Measurements from ENCODE around the gene MLNR. TPM values are rescaled to one million over a fixed set of nuclear protein-coding genes. Genes with fewer than 3 reads are reported as not detected.
A peak's percentile ranks its signal among the peaks of the same experiment; 100 is the strongest.

The MLNR gene
- total and polyA plus RNA-seq, 2 experiments from 2014 or later, result not detected

DNA sequence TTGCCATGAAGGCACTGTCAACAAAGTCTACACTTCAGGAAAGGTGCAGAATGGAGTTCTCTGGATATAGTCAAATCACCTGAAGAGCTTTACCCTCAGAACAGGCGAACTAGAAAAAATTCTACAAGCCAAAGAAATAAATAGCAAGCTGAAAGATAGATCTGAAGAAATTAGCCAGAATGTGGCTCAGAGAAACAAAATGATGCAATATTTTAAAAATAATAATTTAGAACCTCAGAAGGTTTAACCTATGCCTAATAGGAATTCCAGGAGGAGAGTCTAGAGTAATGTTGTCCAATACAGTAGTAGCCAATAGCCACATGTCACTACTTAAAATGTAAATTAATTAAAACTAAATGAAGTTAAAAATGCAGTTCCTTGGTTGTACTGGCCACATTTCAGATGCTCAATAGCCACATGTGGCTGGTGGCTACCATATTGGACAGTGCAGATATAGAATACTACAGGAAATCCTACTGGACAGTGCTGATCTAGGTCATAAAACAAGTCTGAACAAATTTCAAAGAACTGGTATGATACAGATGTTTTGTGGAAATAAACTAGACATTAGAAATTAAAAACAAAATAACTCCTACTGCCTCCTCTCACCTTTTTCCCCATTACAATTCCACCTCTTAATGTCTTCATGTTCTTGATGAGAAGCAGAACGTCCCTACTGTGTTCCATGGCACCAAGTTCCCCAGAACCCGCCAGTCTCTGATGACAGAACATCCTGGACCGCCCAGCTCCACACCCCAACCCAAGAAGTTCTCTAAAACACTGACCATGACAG, 26.9 kb downstream of the MLNR start:
- H3K4me3 ChIP-seq, result peak overlapping the region; percentile 60
- TF ChIP-seq EZH2phosphoT487 (IDR thresholded peaks at IDR 0.05; ENCODE audit: low read depth, severe bottlenecking, unreplicated experiment) (no peak), EZH2 (IDR thresholded peaks at IDR 0.05; ENCODE audit: borderline replicate concordance) (no peak)
- TF ChIP-seq, protein P1, sequence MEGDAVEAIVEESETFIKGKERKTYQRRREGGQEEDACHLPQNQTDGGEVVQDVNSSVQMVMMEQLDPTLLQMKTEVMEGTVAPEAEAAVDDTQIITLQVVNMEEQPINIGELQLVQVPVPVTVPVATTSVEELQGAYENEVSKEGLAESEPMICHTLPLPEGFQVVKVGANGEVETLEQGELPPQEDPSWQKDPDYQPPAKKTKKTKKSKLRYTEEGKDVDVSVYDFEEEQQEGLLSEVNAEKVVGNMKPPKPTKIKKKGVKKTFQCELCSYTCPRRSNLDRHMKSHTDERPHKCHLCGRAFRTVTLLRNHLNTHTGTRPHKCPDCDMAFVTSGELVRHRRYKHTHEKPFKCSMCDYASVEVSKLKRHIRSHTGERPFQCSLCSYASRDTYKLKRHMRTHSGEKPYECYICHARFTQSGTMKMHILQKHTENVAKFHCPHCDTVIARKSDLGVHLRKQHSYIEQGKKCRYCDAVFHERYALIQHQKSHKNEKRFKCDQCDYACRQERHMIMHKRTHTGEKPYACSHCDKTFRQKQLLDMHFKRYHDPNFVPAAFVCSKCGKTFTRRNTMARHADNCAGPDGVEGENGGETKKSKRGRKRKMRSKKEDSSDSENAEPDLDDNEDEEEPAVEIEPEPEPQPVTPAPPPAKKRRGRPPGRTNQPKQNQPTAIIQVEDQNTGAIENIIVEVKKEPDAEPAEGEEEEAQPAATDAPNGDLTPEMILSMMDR (IDR thresholded peaks at IDR 0.05; ENCODE audit: poor library complexity), result no peak
- no peaks in the 10 kb centered on the region for H3K9me3 ChIP-seq (ENCODE audit: low read depth)
- DNase-seq (ENCODE audit: low spot score), result no peak
- H3K9me2 ChIP-seq (replicated peaks; ENCODE audit: insufficient read depth), result no peaks in the 10 kb centered on the region
- H3K27ac ChIP-seq, result peak overlapping the region; percentile 83
- H3K27me3 ChIP-seq, result no peaks in the 10 kb centered on the region
- peak overlapping the region; percentile 60 for H2AFZ ChIP-seq
- H3K4me2 ChIP-seq, result peak overlapping the region; percentile 76
- H3K4me1 ChIP-seq (ENCODE audit: insufficient read depth), result no peaks in the 10 kb centered on the region
- peaks cover 8% of the 10 kb centered on the region for H3K79me2 ChIP-seq
- no peaks in the 10 kb centered on the region for H4K20me1 ChIP-seq (ENCODE audit: insufficient read depth, poor library complexity, severe bottlenecking)
- WGBS (ENCODE audit: low lambda C conversion rate, missing lambda C conversion rate), result 25% methylated on average over 4 of the region's 4 CpGs
- no peaks in the 10 kb centered on the region for H3K36me3 ChIP-seq (replicated peaks; ENCODE audit: insufficient read depth, low read depth)

GRCh38 chr13:49247643-49248621, 27.8 kb downstream of the MLNR start, which contains the start of gene CDADC1:
Gene CDADC1 (plus strand): TSS chr13:49247925. CDS start chr13:49248038, 113 bp downstream.
- Histone ChIP-seq H4K20me1 (ENCODE audit: insufficient read depth, poor library complexity, severe bottlenecking) (no peaks in the 10 kb centered on the region), H3K27me3 (no peaks in the 10 kb centered on the region), H3K9me3 (ENCODE audit: low read depth) (no peaks in the 10 kb centered on the region), H3K4me2 (peak within 1 kb of the TSS; percentile 90), H3K4me3 (peak within 1 kb of the TSS; percentile 60), H2AFZ (peak within 1 kb of the TSS; percentile 85), H3K27ac (peak within 1 kb of the TSS; percentile 83), H3K9me2 (replicated peaks; ENCODE audit: insufficient read depth) (no peaks in the 10 kb centered on the region), H3K79me2 (peaks cover 8% of the 10 kb centered on the region), H3K4me1 (ENCODE audit: insufficient read depth) (no peaks in the 10 kb centered on the region), H3K36me3 (replicated peaks; ENCODE audit: insufficient read depth, low read depth) (no peaks in the 10 kb centered on the region)
- TF ChIP-seq, protein P1 (IDR thresholded peaks at IDR 0.05; ENCODE audit: poor library complexity), result no peak
- TF ChIP-seq EZH2 (IDR thresholded peaks at IDR 0.05; ENCODE audit: borderline replicate concordance) (no peak), EZH2phosphoT487 (IDR thresholded peaks at IDR 0.05; ENCODE audit: low read depth, severe bottlenecking, unreplicated experiment) (no peak)
- peak; percentile 99 for DNase-seq (ENCODE audit: low spot score)
- WGBS (ENCODE audit: low lambda C conversion rate, missing lambda C conversion rate), result under 1% methylated on average over 56 of the region's 56 CpGs

DNA sequence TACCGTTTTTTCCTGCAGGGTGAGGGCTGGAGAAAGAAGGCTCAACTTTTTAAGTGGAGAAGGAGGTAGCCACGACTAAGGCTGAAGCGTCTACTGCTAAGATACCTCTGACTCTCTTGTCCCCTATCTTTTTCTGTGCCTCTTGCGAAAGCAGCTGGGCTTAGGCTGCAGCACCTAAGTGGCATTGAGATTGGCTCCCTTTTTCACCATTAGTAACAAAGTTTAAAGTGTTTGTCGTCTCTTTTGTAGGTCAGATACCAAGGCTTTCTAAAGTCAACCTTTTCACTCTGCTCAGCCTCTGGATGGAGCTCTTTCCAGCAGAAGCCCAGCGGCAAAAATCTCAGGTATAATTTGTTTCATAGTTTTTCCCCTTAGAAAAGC, 28.5 kb downstream of the MLNR start:
- Histone ChIP-seq H3K9me2 (replicated peaks; ENCODE audit: insufficient read depth) (no peaks in the 10 kb centered on the region), H3K4me2 (peak overlapping the region; percentile 90), H3K27me3 (no peaks in the 10 kb centered on the region), H3K27ac (peak overlapping the region; percentile 72), H4K20me1 (ENCODE audit: insufficient read depth, poor library complexity, severe bottlenecking) (no peaks in the 10 kb centered on the region), H3K4me3 (peak overlapping the region; percentile 60), H3K79me2 (peaks cover 8% of the 10 kb centered on the region), H3K36me3 (replicated peaks; ENCODE audit: insufficient read depth, low read depth) (no peaks in the 10 kb centered on the region), H3K9me3 (ENCODE audit: low read depth) (no peaks in the 10 kb centered on the region), H2AFZ (peak overlapping the region; percentile 85), H3K4me1 (ENCODE audit: insufficient read depth) (no peaks in the 10 kb centered on the region)
- 7% methylated on average over 6 of the region's 6 CpGs for WGBS (ENCODE audit: low lambda C conversion rate, missing lambda C conversion rate)
- DNase-seq (ENCODE audit: low spot score), result peak; percentile 6
- TF ChIP-seq, protein P1 (IDR thresholded peaks at IDR 0.05; ENCODE audit: poor library complexity), result peak; percentile 35
- TF ChIP-seq EZH2 (IDR thresholded peaks at IDR 0.05; ENCODE audit: borderline replicate concordance), result no peak
